Uterus (tissue), 2 donors: ENCODE data around the gene DOCK1.

Experiments used
- POLR2A ChIP-seq, 2 donors: fragments of 450-650 bp; IDR thresholded peaks; one replicate each; pipeline ENCODE4 v1.6.1; 2016; ENCODE audit warnings: antibody characterized with exemption in 2 of 2, mild to moderate bottlenecking in 1 of 2, moderate library complexity in 1 of 2
- TF ChIP-seq, protein P1 (sequence below), 4 experiments: fragments of 200-600 bp in 2 of 4; fragments of 450-650 bp in 2 of 4; sonication (generic) in 2 of 4; IDR thresholded peaks; one replicate each; pipeline ENCODE4 v1.5.1; 2016 to 2019; ENCODE audit warnings: antibody characterized with exemption in 4 of 4, mild to moderate bottlenecking in 2 of 4, moderate library complexity in 1 of 4

DNA sequence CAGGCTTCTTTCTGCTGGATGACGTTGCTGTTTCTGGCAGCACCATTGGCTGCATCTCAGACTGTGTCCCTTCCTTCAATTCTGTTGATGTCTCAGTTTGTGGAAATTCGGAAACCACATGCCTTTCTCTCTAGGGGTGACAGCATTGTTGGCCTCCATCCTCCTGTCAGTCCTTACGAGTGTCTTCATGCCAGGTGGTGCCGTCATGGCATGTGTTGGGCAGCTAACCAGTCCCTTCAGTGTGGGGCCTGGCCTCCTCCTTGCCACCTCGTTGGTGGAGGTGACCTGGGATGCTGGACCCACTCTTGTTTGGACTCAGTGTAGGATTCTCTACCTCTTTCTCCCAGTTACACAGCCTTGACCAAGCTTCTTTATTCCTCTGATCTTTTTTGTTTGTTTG, 402.8 kb downstream of the DOCK1 start:
- TF ChIP-seq, protein P1, sequence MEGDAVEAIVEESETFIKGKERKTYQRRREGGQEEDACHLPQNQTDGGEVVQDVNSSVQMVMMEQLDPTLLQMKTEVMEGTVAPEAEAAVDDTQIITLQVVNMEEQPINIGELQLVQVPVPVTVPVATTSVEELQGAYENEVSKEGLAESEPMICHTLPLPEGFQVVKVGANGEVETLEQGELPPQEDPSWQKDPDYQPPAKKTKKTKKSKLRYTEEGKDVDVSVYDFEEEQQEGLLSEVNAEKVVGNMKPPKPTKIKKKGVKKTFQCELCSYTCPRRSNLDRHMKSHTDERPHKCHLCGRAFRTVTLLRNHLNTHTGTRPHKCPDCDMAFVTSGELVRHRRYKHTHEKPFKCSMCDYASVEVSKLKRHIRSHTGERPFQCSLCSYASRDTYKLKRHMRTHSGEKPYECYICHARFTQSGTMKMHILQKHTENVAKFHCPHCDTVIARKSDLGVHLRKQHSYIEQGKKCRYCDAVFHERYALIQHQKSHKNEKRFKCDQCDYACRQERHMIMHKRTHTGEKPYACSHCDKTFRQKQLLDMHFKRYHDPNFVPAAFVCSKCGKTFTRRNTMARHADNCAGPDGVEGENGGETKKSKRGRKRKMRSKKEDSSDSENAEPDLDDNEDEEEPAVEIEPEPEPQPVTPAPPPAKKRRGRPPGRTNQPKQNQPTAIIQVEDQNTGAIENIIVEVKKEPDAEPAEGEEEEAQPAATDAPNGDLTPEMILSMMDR (IDR thresholded peaks at IDR 0.05): no peak
- TF ChIP-seq POLR2A (IDR thresholded peaks at IDR 0.05): no peak
